Measurements from ENCODE around the gene RBM7.

RBM7 gene

DNA sequence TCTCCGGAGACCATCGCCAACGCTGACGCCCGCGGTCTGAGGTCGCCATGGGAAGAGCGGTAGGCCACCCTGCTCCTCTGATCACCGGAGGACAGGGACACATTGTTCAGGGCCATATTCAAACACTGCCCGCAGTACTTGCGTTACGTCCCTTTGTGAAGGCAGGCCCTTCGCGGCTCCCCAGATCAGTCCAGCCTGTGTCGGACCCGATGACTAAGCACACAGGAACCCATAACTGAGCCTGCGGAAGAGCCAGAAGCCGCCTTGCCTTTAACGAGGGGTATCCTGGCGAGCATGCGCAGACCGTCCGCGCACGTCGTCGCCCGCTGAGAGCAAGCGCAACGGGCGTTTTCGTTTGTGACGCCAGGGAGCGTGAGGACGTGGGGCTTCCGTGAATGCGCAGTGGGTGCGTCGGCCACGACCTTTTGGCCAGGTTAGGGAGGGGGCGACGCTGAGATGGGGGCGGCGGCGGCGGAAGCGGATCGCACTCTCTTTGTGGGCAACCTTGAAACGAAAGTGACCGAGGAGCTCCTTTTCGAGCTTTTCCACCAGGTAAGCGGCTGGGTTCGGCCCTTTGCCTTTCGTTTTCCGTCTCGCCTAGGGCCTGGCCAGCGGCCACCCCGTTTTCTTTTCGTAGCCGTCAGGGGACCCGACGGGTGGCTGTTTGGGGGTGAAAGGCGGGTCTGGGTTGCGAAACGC is at the start of gene RBM7, which contains the start of gene C11orf71:
TSS of gene RBM7 (plus strand) at position 451 of the 699 bp plus-strand sequence. CDS start at position 457, 6 bp downstream.
TSS of gene C11orf71 (minus strand) at position 296 of the 699 bp plus-strand sequence. CDS start at position 116, 180 bp downstream.
- peak; percentile 94 to 96 for DNase-seq (ENCODE audit: low read depth in 2 of 2, low spot score in 1 of 2)

DNA sequence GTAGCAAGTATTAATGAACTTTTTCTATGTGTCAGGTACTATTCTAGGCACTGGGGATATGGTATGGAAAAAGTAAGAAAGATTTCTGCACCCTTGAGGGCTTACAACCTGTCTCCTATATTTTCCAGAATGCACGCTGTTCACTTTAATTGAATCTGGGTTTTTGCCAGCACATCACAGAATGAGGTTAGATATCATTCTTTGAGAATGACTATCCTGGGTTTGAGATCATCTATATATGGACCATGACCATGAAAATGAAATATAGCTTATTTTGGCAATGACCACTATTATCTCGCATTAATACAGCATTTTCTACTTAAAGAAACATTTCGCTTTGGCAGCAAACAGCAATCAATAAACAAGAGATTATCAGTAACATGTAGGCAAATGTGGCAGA is 47.0 kb upstream of the RBM7 start:
- no peak for DNase-seq (ENCODE audit: low read depth in 2 of 2, low spot score in 1 of 2)

GRCh38 chr11:114354076-114354475 is 46.4 kb upstream of the RBM7 start:
- no peak for DNase-seq (ENCODE audit: low read depth in 2 of 2, low spot score in 1 of 2)

DNA sequence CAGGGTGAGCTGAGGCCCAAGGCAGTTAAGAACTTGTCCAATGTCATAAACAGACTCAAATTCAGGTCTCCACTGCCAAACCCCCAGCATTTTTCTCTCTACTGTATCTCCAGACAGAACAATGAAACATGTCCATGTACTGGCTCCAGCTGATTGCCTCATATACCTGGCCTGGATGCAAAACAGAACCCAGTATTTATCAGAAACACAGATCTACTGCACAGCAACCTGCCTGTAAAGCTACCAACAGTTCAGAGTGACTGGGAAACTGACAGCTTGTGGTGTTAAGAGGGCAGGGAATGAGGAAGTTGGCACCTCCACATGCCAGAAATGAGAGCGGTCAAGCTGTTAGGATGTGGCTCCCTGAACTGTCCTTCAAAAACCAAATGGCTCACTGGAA is 41.8 kb upstream of the RBM7 start:
- no peak for DNase-seq (ENCODE audit: low read depth in 2 of 2, low spot score in 1 of 2)

DNA sequence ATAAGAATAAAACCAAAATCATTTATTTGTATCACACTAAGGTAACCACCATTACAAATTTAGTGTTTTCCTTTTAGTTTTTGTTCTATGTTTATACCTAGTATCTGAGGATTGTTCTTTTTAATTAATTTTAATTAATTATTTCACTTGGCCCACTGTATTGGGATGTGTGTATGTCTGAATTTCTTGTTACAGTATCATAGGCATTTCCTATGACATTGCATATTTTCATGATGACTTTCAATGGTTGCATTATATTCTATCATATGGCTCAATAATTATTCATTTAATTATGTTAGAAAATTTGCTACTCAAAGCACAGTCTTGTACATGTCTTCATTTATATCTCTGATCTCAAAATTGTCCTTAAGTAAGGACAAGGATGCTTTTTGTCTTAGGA is 41.1 kb upstream of the RBM7 start:
- DNase-seq (ENCODE audit: low read depth in 2 of 2, low spot score in 1 of 2), result no peak

DNA sequence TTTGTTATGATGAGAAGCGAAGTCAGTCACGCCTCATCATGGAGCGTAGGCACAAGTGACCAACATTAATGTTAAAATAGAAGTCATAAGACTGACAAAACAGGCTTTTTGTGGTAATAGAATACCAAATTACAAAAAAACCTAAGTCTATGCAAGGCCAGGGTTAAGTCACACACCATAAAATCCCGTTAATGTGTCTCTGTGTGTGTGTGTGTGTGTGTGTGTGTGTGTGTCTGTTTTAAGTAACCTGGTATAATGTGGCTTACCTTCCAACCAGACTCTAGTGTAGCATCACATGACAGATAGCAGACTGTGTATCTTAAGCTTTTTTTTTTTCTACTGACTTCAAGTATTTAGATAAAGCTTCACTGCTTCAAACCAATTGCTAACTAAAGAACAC is 38.1 kb upstream of the RBM7 start:
- no peak for DNase-seq (ENCODE audit: low read depth in 2 of 2, low spot score in 1 of 2)

- no peak for DNase-seq (ENCODE audit: low read depth in 2 of 2, low spot score in 1 of 2)
These were observed 37.5 kb upstream of the RBM7 start for GRCh38 chr11:114362958-114363357.

GRCh38 chr11:114366331-114367243 is 33.9 kb upstream of the RBM7 start:
- DNase-seq (ENCODE audit: low read depth in 2 of 2, low spot score in 1 of 2), result no peak

- no peak for DNase-seq (ENCODE audit: low read depth in 2 of 2, low spot score in 1 of 2)
These were observed 33.1 kb upstream of the RBM7 start for GRCh38 chr11:114367244-114367957.

DNA sequence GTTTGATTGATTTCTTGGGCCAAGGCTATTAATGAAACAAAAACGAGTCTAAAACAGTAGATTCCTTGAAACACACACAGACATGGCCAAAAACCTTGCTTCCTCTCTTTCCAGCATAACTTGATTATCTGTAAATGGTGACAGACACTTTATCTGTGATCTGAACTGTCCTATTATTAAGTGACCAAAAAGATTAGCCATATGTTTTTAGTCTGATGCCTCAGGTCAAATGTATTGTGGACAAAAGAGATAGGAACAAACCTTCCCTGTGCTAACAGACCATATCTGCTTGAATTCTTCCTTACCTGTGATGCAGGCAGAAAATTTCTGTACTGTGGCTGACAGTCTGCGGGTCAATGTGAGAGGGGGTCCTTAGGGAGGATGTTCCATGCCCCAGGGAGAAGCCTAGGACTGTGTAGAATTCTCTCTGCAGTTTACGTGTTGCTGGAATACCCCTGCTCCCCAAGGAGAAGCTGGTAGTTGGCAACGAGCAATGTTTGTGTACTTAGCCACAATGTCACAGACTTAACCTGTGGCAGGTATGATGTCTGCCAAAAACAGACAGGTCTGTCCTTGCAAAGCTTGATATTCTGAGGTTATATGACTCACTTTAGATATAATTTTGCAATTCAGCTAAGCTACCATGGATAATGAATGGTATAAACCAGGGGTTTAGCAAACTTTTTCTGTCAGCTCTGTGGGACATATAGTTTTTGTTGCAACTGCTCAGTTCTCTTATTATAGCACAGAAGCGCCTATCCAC is 31.4 kb upstream of the RBM7 start:
- DNase-seq (ENCODE audit: low read depth in 2 of 2, low spot score in 1 of 2), result no peak

DNA sequence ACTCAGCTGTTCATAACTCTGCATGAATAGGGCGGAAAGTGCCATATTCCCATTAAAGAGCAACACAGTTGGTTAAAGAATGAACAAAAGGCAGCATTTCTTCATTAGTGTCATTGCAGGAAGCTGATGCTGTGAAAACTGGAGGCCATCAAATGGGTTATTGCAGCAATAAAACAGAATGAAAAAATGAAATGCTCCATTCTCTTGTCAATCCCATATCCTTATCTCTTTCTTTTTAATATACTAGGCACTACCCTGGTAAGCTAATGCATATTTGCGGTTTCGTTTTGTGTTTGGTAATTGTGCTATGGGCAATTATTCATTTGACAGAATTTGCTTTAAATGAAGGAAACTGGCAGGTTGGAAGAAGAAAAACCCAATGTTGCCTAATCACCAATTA is 25.4 kb upstream of the RBM7 start:
- DNase-seq (ENCODE audit: low read depth in 2 of 2, low spot score in 1 of 2), result no peak

DNA sequence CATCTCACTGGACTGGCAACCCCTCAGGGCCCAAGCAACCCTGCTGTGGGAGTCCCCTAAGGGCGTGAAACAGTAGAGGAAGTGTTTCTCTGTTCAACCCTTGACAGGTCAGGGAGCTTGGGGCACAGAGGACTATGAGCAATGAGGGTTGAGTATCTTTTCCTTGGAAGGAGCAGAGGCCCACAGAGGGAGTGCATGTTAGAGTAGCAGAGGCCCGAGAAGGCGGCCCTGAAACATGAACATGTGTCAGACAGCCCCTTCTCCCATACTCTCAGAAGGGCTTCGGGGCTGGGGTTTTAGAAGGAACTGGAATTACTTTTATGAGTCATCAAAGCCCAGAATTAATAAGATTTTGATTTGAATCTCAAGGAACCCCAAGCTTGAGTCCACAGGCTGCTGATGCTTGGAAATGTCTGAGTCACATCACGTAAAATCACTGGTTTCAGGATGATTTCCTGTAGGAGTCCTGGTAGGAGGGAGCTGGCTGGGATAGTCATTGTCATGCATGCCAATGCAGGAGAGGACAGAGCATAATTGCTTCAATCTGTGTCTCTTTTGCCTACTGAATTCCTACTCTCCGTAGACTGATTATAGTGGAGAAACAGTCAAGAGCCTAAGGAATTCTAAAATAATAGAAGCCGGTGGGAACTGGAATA is 22.7 kb upstream of the RBM7 start:
- no peak for DNase-seq (ENCODE audit: low read depth in 2 of 2, low spot score in 1 of 2)

DNA sequence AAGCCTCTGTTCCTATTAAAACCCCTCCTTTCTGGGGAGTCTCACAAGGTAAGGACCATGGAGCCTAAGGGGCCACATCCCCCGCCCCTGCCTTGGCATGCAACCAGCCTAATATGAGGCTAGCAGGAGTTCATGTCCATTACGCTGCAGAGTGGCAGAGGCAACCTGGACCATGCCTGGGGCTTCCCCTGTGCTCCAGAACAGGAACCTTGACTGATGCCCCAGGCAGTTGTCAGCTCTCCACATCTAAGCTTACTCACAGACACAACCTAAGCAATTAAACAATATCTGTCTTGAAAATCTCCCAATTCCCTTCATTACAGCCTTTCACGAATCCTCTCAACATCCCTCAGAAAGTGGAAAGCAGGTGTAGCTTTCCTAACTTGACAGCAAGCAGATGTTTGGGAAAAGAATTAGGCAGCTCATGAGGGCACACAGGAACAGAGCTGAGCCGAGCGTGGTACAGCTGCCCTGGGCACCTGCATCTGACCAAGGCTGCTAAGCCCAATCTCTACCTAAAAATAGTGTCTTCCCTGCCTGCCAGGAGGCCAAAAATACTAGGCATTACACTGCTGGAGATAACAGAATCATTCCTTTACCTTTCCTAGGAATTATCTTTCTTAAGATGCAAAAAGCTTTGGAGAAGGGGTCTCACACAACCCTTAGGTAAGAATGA is 20.9 kb upstream of the RBM7 start:
- no peak for DNase-seq (ENCODE audit: low read depth in 2 of 2, low spot score in 1 of 2)

GRCh38 chr11:114382509-114382908 is 18.0 kb upstream of the RBM7 start:
- DNase-seq (ENCODE audit: low read depth in 2 of 2, low spot score in 1 of 2), result no peak

- DNase-seq (ENCODE audit: low read depth in 2 of 2, low spot score in 1 of 2), result no peak
These were observed 16.0 kb upstream of the RBM7 start for GRCh38 chr11:114384487-114384886.

- no peak for DNase-seq (ENCODE audit: low read depth in 2 of 2, low spot score in 1 of 2)
These were observed 14.3 kb upstream of the RBM7 start for GRCh38 chr11:114386131-114386530.

- DNase-seq (ENCODE audit: low read depth in 2 of 2, low spot score in 1 of 2), result no peak
These were observed 13.9 kb upstream of the RBM7 start for GRCh38 chr11:114386545-114386944.

DNA sequence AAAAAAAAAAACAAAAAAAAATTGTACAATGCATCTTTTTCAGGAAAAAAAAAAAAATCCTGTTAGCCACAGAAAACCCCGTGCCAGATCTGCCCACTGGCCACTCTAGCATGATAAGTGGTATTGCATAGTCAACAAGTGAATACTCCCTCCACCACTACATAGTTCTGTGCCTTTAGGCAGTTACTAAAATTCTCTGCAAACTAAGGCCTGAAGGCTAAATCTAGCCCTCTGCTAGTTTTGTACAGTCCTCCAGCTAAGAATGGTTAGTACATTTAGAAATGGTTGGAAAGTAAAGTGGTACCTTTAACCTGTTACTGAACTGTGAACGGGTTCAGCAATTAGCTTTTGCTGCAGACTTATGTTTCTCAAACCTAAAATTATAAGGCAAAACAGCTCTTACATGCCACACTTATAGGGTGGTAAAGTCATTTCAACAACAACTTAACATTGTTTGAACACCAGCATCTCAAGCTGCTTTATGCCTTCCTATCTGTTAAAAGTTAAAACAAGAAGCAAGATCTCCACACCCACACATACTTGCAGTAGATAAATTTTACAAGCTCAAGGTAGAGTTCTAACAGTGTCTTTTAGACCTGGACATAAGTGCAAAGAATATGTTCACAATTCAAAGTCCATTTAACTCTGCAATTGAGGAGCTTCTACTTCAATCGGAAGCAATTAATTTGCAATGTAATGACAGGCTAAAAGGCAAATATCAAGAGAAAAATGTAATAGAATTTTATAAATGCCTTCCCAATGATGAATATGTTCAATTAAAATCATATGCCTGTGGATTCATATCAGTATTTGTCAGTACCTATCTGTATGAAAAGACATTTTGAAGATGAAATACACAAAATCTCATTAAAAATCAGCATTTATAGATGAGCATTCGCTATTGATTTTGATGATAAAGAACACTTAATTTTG is 7.5 kb upstream of the RBM7 start:
- no peak for DNase-seq (ENCODE audit: low read depth in 2 of 2, low spot score in 1 of 2)

- no peak for DNase-seq (ENCODE audit: low read depth in 2 of 2, low spot score in 1 of 2)
These were observed 4.7 kb upstream of the RBM7 start for GRCh38 chr11:114395736-114396135.
